ENCODE data around the gene ACADS. TPM values are rescaled to one million over a fixed set of nuclear protein-coding genes. Genes with fewer than 3 reads are reported as not detected.

ACADS gene
- total and polyA plus RNA-seq, 9 of the 15 experiments (the other 6 are each of a cell fraction or from before 2014, with no cell fraction given): 0.06 to 20.3 (median 8.8) TPM

DNA sequence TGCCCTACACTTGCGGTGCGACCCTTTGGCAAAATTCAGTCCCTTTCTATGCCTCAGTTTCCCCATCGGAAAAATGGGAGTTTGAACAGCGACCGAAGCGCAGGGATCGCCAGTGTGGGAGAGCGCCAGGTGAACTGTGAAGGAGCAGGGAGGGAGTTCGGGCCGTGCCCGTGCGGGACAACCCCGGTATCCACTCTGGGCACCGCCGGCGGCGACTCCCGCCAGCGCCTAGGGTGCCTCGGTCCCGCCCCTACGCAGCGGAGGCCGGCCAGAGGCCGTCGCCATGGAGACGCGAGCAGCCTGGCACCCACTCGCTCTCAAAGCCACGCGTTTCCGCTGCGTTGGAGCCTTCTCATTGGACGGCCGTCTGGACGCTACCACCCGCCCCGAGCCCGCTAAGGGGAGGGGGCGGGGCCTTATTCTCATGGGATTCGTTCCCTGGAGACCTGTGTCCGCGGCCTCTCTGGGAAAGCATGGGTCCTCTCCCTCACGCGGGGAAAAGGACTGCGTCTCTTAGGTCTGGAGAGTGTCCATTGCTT lies 39.4 kb upstream of the ACADS start (continued):
- TF ChIP-seq MEF2A (IDR thresholded peaks at IDR 0.05; ENCODE audit: control insufficient read depth, low read depth, low read length): no peak
- TF ChIP-seq MYBL2 (IDR thresholded peaks at IDR 0.05; ENCODE audit: low read depth): no peak
- no peak for TF ChIP-seq MYBL2 (CRISPR knock-in tag; IDR thresholded peaks at IDR 0.05; ENCODE audit: borderline replicate concordance)
- TF ChIP-seq WHSC1 (IDR thresholded peaks at IDR 0.05; ENCODE audit: low read length): no peak
- TF ChIP-seq SRSF7 (optimal IDR thresholded peaks at IDR 0.05; ENCODE audit: low read depth, low read length): no peak
- no peak for TF ChIP-seq FOXA3 (CRISPR knock-in tag; conservative IDR thresholded peaks at IDR 0.05 in 1 of 2, IDR thresholded peaks at IDR 0.05 in 1 of 2)
- TF ChIP-seq HNRNPL (IDR thresholded peaks at IDR 0.05; ENCODE audit: low read depth, low read length): peak; percentile 70; the same call in 1 of the 2 replicates
- no peak for TF ChIP-seq C11orf30 (IDR thresholded peaks at IDR 0.05; ENCODE audit: low read depth)
- TF ChIP-seq HLTF (IDR thresholded peaks at IDR 0.05): no peak
- no peak for TF ChIP-seq ZNF41 (CRISPR knock-in tag; conservative IDR thresholded peaks at IDR 0.05)
- TF ChIP-seq, protein P1, sequence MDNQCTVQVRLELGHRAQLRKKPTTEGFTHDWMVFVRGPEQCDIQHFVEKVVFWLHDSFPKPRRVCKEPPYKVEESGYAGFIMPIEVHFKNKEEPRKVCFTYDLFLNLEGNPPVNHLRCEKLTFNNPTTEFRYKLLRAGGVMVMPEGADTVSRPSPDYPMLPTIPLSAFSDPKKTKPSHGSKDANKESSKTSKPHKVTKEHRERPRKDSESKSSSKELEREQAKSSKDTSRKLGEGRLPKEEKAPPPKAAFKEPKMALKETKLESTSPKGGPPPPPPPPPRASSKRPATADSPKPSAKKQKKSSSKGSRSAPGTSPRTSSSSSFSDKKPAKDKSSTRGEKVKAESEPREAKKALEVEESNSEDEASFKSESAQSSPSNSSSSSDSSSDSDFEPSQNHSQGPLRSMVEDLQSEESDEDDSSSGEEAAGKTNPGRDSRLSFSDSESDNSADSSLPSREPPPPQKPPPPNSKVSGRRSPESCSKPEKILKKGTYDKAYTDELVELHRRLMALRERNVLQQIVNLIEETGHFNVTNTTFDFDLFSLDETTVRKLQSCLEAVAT (IDR thresholded peaks at IDR 0.05): 0 out of 4 replicates have a peak, but pooled peaks of 1 of the 2 experiments have one; percentile 58
- TF ChIP-seq ETS1 (conservative IDR thresholded peaks at IDR 0.05; ENCODE audit: control insufficient read depth, low read depth, low read length): 0 out of 2 replicates have a peak, but pooled peaks have one; percentile 54
- no peak for TF ChIP-seq TAL1 (IDR thresholded peaks at IDR 0.05)
- TF ChIP-seq ZNF224 (CRISPR knock-in tag; IDR thresholded peaks at IDR 0.05): no peak
- no peak for TF ChIP-seq ARID2 (IDR thresholded peaks at IDR 0.05)
- TF ChIP-seq MAZ (CRISPR knock-in tag; conservative IDR thresholded peaks at IDR 0.05 in 1 of 2, IDR thresholded peaks at IDR 0.05 in 1 of 2): peak; percentile 18 to 71; a peak in 1 of 4 replicates
- TF ChIP-seq RNF2 (IDR thresholded peaks at IDR 0.05): no peak; the same call in 1 of the 2 replicates
- no peak for TF ChIP-seq SPI1 (IDR thresholded peaks at IDR 0.05; ENCODE audit: borderline replicate concordance, low read depth, low read length)
- peak; percentile 2 for TF ChIP-seq RBM22 (IDR thresholded peaks at IDR 0.05; ENCODE audit: low read depth, low read length, poor library complexity, severe bottlenecking)
- no peak for TF ChIP-seq BRD4 (IDR thresholded peaks at IDR 0.05)
- no peak for TF ChIP-seq RBM34 (IDR thresholded peaks at IDR 0.05; ENCODE audit: borderline replicate concordance, insufficient read depth, low read length)
- no peak for TF ChIP-seq TBP (optimal IDR thresholded peaks at IDR 0.05; ENCODE audit: low read depth, low read length)
- TF ChIP-seq BRD9 (IDR thresholded peaks at IDR 0.05; ENCODE audit: low read depth, partially characterized antibody): peak; percentile 43
- no peak for TF ChIP-seq GATAD2A (IDR thresholded peaks at IDR 0.05)
- TF ChIP-seq HIVEP1 (CRISPR knock-in tag; IDR thresholded peaks at IDR 0.05): no peak
- no peak for TF ChIP-seq RBM39 (optimal IDR thresholded peaks at IDR 0.05; ENCODE audit: low read depth, low read length)
- TF ChIP-seq, protein P2, sequence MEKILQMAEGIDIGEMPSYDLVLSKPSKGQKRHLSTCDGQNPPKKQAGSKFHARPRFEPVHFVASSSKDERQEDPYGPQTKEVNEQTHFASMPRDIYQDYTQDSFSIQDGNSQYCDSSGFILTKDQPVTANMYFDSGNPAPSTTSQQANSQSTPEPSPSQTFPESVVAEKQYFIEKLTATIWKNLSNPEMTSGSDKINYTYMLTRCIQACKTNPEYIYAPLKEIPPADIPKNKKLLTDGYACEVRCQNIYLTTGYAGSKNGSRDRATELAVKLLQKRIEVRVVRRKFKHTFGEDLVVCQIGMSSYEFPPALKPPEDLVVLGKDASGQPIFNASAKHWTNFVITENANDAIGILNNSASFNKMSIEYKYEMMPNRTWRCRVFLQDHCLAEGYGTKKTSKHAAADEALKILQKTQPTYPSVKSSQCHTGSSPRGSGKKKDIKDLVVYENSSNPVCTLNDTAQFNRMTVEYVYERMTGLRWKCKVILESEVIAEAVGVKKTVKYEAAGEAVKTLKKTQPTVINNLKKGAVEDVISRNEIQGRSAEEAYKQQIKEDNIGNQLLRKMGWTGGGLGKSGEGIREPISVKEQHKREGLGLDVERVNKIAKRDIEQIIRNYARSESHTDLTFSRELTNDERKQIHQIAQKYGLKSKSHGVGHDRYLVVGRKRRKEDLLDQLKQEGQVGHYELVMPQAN (IDR thresholded peaks at IDR 0.05; ENCODE audit: borderline replicate concordance): no peak

All from K562 (cell line).